Measurements from ENCODE around the gene VWA5B1. TPM values are rescaled to one million over a fixed set of nuclear protein-coding genes. Genes with fewer than 3 reads are reported as not detected.

The VWA5B1 gene
- total RNA-seq, 1 donor = not detected

GRCh38 chr1:20280906-20281305 is 9.8 kb upstream of the VWA5B1 start:
- Histone ChIP-seq H4K20me1 (ENCODE audit: insufficient read depth, low read length) (no peaks in the 10 kb centered on the region), H3K36me3 (ENCODE audit: insufficient read depth, low read length) (no peaks in the 10 kb centered on the region), H2AFZ (ENCODE audit: low read length) (no peak overlapping the region), H3K4me3 (ENCODE audit: insufficient read depth, low read length) (no peak overlapping the region), H3K4me1 (ENCODE audit: insufficient read depth, low read length) (no peaks in the 10 kb centered on the region), H3K27ac (ENCODE audit: low read depth, low read length) (no peak overlapping the region), H3K79me2 (ENCODE audit: insufficient read depth, low read length) (no peaks in the 10 kb centered on the region), H3K4me2 (ENCODE audit: insufficient read depth, low read length) (no peak overlapping the region), H3K9me3 (ENCODE audit: low read depth, low read length) (no peaks in the 10 kb centered on the region), H3K27me3 (ENCODE audit: insufficient read depth, low read length) (peaks cover 13% of the 10 kb centered on the region)
- TF ChIP-seq, protein P1, sequence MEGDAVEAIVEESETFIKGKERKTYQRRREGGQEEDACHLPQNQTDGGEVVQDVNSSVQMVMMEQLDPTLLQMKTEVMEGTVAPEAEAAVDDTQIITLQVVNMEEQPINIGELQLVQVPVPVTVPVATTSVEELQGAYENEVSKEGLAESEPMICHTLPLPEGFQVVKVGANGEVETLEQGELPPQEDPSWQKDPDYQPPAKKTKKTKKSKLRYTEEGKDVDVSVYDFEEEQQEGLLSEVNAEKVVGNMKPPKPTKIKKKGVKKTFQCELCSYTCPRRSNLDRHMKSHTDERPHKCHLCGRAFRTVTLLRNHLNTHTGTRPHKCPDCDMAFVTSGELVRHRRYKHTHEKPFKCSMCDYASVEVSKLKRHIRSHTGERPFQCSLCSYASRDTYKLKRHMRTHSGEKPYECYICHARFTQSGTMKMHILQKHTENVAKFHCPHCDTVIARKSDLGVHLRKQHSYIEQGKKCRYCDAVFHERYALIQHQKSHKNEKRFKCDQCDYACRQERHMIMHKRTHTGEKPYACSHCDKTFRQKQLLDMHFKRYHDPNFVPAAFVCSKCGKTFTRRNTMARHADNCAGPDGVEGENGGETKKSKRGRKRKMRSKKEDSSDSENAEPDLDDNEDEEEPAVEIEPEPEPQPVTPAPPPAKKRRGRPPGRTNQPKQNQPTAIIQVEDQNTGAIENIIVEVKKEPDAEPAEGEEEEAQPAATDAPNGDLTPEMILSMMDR (IDR thresholded peaks at IDR 0.05; ENCODE audit: extremely low read depth, low read depth, low read length) = no peak
- DNase-seq (ENCODE audit: insufficient read length, low spot score, missing footprints) = no peak

DNA sequence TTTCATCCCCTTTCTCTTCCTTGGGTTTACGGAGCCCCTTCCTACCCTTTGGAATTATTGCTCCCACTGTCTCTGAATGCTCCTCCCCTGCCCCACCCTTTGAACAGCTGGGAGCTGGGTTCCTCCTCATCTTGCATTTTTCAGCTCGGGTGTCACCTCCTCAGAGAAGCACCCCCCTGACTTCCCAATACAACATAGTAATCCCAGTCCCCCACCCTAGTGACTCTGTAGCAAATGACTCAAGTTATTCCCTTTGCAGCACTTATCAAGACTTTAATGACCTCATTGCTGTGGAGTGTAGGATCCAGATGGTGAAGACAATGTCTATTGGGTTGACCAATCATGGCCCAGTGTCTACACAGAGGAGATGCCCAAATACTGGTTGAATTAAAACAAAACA is 8.9 kb upstream of the VWA5B1 start:
- no peak overlapping the region for H3K4me3 ChIP-seq (ENCODE audit: insufficient read depth, low read length)
- no peak for DNase-seq (ENCODE audit: insufficient read length, low spot score, missing footprints)
- no peaks in the 10 kb centered on the region for H3K9me3 ChIP-seq (ENCODE audit: low read depth, low read length)
- no peak overlapping the region for H3K4me2 ChIP-seq (ENCODE audit: insufficient read depth, low read length)
- H4K20me1 ChIP-seq (ENCODE audit: insufficient read depth, low read length) = no peaks in the 10 kb centered on the region
- peaks cover 13% of the 10 kb centered on the region for H3K27me3 ChIP-seq (ENCODE audit: insufficient read depth, low read length)
- no peaks in the 10 kb centered on the region for H3K4me1 ChIP-seq (ENCODE audit: insufficient read depth, low read length)
- H3K79me2 ChIP-seq (ENCODE audit: insufficient read depth, low read length) = no peaks in the 10 kb centered on the region
- no peaks in the 10 kb centered on the region for H3K36me3 ChIP-seq (ENCODE audit: insufficient read depth, low read length)
- TF ChIP-seq, protein P1 (IDR thresholded peaks at IDR 0.05; ENCODE audit: extremely low read depth, low read depth, low read length) = no peak
- no peak overlapping the region for H2AFZ ChIP-seq (ENCODE audit: low read length)
- H3K27ac ChIP-seq (ENCODE audit: low read depth, low read length) = no peak overlapping the region

DNA sequence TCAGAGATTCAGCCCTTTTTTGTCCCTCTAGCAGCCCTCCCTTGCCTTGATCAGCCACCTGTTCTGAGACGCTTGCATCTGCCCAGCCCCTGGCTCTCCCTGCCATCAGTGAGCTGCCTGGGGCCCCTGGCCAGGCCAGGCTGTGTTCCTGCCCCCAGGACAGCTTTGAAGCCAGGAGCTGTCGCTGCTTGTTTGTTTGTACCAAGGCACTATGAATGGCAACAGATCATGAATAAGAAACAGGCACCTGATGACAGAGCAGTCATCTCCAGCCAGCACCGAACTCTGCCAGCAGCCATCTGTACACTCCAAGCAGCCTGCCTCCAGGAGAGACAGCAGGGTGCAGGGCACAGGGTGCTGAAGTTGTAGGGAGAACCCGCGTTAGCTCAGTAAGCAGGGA is 8.1 kb upstream of the VWA5B1 start:
- Histone ChIP-seq H3K27me3 (ENCODE audit: insufficient read depth, low read length) (peaks cover 12% of the 10 kb centered on the region), H3K27ac (ENCODE audit: low read depth, low read length) (no peak overlapping the region), H3K9me3 (ENCODE audit: low read depth, low read length) (no peaks in the 10 kb centered on the region), H4K20me1 (ENCODE audit: insufficient read depth, low read length) (no peaks in the 10 kb centered on the region), H2AFZ (ENCODE audit: low read length) (no peak overlapping the region), H3K36me3 (ENCODE audit: insufficient read depth, low read length) (no peaks in the 10 kb centered on the region), H3K4me2 (ENCODE audit: insufficient read depth, low read length) (no peak overlapping the region), H3K4me1 (ENCODE audit: insufficient read depth, low read length) (no peaks in the 10 kb centered on the region), H3K4me3 (ENCODE audit: insufficient read depth, low read length) (no peak overlapping the region), H3K79me2 (ENCODE audit: insufficient read depth, low read length) (no peaks in the 10 kb centered on the region)
- TF ChIP-seq, protein P1 (IDR thresholded peaks at IDR 0.05; ENCODE audit: extremely low read depth, low read depth, low read length) = no peak
- no peak for DNase-seq (ENCODE audit: insufficient read length, low spot score, missing footprints)

GRCh38 chr1:20284046-20284445 is 6.6 kb upstream of the VWA5B1 start:
- H3K4me3 ChIP-seq (ENCODE audit: insufficient read depth, low read length) = no peak overlapping the region
- H3K79me2 ChIP-seq (ENCODE audit: insufficient read depth, low read length) = no peaks in the 10 kb centered on the region
- H3K4me1 ChIP-seq (ENCODE audit: insufficient read depth, low read length) = no peaks in the 10 kb centered on the region
- no peaks in the 10 kb centered on the region for H3K36me3 ChIP-seq (ENCODE audit: insufficient read depth, low read length)
- no peak for DNase-seq (ENCODE audit: insufficient read length, low spot score, missing footprints)
- H4K20me1 ChIP-seq (ENCODE audit: insufficient read depth, low read length) = no peaks in the 10 kb centered on the region
- H3K9me3 ChIP-seq (ENCODE audit: low read depth, low read length) = no peaks in the 10 kb centered on the region
- TF ChIP-seq, protein P1 (IDR thresholded peaks at IDR 0.05; ENCODE audit: extremely low read depth, low read depth, low read length) = no peak
- no peak overlapping the region for H2AFZ ChIP-seq (ENCODE audit: low read length)
- peaks cover 18% of the 10 kb centered on the region for H3K27me3 ChIP-seq (ENCODE audit: insufficient read depth, low read length)
- no peak overlapping the region for H3K27ac ChIP-seq (ENCODE audit: low read depth, low read length)
- H3K4me2 ChIP-seq (ENCODE audit: insufficient read depth, low read length) = no peak overlapping the region

Measured in osteoblast (primary cell).